Endometrial microvascular endothelial cells (primary cell): ENCODE measurements around the gene RPL7A. TPM values are rescaled to one million over a fixed set of nuclear protein-coding genes. Genes with fewer than 3 reads are reported as not detected.
"Not testable (repeated sequence)": the region's sequence is repeated elsewhere in the genome, so short reads cannot be mapped to it uniquely, and the experiment has no call there.

ENCODE experiments used
- in situ Hi-C: cut with HindIII; loops from 2 replicates; pipeline ENCODE4 v1.10.0; 2017; ENCODE audit warnings: low sequenced_read_pairs, low pct_unique_long_range_greater_than_20kb; ENCODE audit errors: inconsistent ontology term
- total RNA-seq: library from RNA; depleted of rRNA; stranded (reverse); fragments of >200 nt; gene quantifications from one replicate; pipeline ENCODE4 v1.2.3, GENCODE V29; 2015; ENCODE audit errors: inconsistent ontology term

The RPL7A gene
- total RNA-seq, 1 donor from 2014 or later: 2,760 TPM

DNA sequence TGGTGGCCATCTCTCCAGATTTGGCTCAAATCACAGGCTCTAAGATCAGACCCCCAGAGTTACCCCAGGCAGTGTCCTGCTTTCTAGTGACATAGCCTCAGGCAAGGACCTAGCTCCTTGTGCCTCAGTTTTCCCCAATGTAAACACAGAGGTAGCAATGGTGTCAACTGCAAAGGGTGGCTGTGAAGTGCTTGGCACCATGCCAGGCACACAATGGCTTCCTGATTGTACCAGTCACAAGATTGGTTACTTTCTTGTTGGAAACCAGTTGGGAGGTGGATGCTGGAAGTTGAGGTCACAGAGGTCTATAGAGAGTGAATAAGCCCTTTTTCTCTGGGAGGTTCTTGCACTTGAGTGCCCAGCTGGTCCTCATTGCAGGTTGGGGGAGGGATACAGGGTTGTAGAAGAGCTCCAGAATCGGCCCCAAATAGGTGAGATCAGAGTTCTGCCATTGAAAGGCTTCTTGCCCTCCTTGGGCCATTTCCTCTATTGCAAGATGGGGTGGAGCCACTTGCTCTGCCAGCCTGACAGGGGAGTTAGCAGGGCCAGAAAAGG lies 30.5 kb downstream of the RPL7A start:
- in situ Hi-C loops: loop anchor here (5.0 kb wide), 1 partner anchor 39 kb away; the partner anchor contains the start of gene REXO4

DNA sequence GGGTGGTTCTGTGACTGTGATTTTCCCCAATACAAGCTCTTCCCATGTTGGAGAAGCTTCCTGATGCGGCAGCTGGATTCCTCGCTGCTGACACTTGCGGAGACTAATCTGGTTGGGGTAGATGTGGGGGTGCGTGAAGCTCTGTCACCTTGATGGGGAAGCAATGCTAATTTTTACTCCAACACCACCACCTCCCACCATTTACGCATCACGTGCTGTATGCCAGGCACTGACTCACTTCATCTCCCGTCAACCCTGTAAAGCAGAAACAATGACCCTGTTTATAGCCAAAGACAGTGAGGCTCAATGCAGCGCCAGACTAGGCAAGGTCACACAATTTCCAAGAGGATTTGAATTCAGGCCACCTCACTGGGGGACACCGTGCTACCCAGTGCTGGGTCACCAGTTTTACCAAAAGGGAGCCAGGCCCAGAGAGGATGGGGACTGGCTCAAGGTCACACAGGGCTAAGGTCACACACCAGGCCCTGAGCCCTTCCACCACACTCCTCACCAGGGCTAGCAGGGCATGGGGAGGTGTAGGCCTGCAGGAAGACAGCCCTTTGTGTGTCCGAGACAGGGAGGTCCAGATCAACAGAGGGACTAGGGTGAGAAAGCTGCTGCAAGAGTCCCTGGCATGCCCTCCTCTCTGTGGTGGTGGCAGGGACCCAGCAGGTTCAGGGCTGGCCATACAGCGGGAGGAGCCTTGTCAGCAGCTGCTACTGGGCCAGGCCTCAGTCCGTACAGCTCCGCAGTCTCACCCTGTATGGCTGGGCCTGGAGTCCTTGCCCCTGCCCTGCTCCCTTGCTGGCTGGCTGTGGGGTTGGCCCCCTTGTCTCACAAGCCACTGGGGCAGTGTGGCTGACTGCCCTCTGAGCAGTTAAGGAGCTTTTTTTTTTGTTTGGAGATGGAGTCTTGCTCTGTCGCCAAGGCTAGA lies 31.4 kb downstream of the RPL7A start:
- in situ Hi-C loops: loop anchor here (5.0 kb wide), 1 partner anchor 38 kb away; the partner anchor contains the start of gene REXO4

DNA sequence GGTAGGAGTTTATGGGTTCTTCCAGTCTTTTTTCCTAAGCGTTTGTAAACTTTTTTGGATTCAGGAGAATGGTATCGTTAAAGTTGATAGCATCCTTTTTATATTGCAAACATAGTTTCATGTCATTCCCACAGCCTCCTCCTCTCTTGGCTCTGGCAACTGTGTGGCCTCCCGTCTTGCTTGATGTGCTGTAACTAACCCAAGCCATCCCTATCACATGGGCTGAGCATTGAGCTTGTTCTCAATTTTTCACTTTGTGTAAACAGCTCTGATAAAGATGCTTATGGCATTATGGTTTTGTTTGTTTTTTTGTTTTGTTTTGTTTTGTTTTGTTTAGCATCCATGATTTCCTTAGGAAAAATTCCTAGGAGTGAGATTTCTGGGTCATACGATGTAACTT lies 32.7 kb downstream of the RPL7A start:
- in situ Hi-C loops: no loop called here

DNA sequence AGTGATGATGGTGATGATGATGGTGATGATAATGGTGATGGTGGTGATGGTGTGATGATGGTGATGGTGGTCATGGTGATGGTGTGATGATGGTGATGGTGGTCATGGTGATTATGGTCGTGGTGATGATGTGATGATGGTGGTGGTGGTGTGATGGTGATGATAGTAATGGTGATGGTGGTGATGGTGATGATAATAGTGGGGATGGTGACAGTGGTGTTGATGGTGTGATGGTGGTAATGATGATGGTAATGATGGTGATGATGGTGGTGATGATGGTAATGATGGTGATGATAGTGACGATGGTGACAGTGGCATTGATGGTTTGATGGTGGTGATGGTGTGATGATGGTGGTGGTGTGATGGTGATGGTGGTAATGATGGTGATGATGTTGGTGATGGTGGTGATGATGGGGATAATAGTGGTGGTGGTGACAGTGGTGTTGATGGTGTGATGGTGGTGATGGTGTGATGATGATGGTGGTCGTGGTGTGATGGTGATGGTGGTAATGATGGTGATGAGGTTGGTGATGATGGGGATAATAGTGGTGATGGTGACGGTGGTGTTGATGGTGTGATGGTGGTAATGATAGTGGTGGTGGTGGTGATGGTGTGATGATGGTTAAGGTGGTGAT lies 34.6 kb downstream of the RPL7A start:
- in situ Hi-C loops: no loop called here

GRCh38 chr9:133383438-133383837 lies 35.4 kb downstream of the RPL7A start:
- in situ Hi-C loops: no loop called here

DNA sequence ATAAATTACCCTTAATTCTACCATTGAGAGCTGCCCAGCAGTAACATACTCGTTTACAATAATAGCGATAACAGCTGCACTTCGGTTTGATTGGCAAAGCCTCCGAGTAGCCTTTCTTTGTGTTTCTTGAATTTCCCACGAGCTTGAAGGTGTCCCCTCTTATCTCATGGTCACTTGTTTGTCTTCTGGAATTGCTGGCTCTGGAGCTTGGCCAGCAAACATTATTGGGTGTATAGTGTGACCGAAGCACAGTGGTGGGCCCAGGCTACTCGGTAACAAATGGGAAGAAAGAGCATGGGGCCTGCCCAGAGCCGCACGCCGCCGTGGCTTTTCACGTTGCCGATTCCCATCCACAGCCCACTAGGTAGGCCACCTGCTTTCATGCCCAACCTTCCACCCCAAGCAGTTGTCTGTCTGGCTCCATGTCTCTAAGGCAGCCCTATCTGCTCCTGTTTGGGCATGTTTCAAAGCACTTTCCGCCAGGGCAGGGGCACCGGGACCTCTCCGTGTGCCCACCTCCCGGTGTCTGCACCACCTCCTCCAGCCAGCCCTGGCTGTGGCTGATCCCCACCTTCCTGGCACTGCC lies 36.8 kb downstream of the RPL7A start:
- in situ Hi-C loops: no loop called here

- in situ Hi-C loops: no loop called here
These were observed 37.4 kb downstream of the RPL7A start for GRCh38 chr9:133385452-133385851.

- in situ Hi-C loops: no loop called here
These were observed 38.3 kb downstream of the RPL7A start for GRCh38 chr9:133386338-133386737.

DNA sequence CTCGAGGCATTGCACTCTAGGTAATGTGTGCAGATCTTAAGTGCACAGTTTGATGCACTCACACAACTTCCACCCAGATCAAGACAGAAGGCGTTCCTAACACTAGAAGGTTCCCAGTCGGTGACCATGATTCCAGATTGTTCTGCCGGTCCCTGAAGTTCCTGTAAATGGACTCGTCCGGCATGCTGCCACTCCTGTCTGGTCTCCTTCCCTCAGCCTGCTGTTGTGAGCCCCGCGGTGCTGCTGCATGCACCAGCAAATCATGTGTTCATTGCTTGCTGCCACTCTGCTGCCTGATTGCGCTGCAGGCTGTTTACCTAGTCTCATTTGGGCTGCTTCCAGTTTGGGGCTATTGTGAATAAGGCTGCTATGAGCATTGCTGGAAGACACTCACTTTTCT lies 39.7 kb downstream of the RPL7A start:
- in situ Hi-C loops: no loop called here

- in situ Hi-C loops: no loop called here
These were observed 41.1 kb downstream of the RPL7A start for GRCh38 chr9:133389025-133389557.

DNA sequence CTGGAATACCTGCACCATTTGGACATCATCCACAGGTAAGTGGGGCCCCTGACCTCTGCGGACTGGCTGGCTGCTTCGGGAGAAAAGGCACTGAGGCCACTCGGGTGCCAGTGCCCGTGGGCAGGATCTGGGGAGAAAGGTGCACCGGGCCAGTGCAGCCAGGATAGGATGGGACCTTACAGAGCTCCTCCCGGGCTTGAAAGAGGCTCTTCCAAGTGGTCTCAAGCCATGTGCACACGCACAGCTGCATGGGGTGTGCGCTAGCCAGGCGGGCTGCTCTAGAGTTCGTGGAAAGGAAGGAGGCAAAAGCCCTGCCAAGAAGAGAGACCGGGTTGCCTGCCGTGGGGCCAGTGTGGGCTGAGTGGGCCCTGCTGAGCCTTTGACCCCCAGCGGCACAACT lies 41.5 kb downstream of the RPL7A start:
- in situ Hi-C loops: no loop called here

GRCh38 chr9:133390713-133391112 lies 42.7 kb downstream of the RPL7A start:
- in situ Hi-C loops: no loop called here

- in situ Hi-C loops: not testable (repeated sequence)
These were observed 43.4 kb downstream of the RPL7A start for GRCh38 chr9:133391449-133391848.

DNA sequence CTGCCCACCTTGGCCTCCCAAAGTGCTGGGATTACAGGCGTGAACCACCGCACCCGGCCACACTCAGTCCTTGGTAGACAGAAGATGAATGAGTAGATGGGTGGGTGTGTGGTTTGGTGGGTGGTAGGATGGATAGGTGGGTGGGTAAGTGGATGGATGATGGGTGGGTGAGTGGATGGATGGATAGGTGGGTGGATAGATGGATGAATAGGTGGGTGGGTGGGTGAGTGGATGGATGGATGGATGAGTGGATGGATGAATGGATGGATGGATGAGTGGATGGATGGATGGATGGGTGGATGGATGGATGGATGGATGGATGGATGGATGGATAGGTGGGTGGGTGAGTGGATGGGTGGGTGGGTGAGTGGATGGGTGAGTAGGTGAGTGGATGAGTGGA lies 44.3 kb downstream of the RPL7A start:
- in situ Hi-C loops: not testable (repeated sequence)

DNA sequence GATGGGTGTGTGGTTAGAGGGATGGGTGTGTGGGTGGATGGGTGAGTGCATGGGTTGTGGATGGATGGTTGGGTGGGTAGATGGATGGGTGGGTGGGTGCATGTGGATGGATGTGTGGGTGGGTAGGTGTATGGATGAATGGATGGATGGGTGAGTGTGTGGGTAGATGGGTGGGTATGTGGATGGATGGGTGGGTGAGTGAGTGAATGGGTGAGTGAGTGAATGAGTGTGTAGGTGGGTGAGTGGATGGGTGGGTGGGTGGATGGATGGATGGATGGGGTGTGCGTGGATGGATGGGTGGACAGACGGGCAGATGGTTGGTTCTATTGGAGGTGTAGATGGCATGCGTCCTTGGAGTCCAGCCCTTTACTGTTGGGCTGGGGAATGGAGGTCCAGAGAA lies 45.4 kb downstream of the RPL7A start:
- in situ Hi-C loops: no loop called here

- in situ Hi-C loops: no loop called here
These were observed 46.8 kb downstream of the RPL7A start for GRCh38 chr9:133394687-133395271.

GRCh38 chr9:133396952-133397351 lies 48.9 kb downstream of the RPL7A start:
- in situ Hi-C loops: no loop called here

DNA sequence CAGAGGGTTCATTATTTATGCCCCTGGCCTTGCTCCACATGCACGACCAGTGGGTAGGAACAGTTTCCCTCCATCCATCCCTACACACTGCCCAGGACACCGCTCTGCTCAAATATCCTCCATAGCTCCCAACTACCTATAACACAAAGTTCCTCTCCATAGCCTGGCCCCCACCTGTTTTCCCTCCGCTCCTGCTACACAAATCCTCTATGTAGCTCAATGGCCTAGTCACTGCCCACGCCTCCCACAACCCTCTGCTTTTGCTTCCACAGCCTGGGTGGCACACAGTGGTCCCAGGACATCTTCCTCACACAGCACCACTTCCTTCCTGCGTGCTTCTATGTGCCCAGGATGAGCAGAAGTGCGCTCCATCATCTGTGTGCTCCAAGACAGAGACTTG lies 49.4 kb downstream of the RPL7A start:
- in situ Hi-C loops: no loop called here

GRCh38 chr9:133397895-133398294 lies 49.9 kb downstream of the RPL7A start:
- in situ Hi-C loops: no loop called here
